OCI-LY1 (cell line): Measurements from ENCODE around the gene STAM2.
"Not testable (repeated sequence)": the region's sequence is repeated elsewhere in the genome, so short reads cannot be mapped to it uniquely, and the experiment has no call there.

Experiments
- CTCF ChIP-seq: fragments of 200-600 bp; sonication (generic), shearing (Covaris generic); IDR thresholded peaks from 2 replicates; pipeline ENCODE4 v1.5.1; 2017; ENCODE audit warnings: mild to moderate bottlenecking, antibody characterized with exemption, low read length, moderate library complexity, mixed read lengths
- EZH2 ChIP-seq: fragments of 200-600 bp; sonication (generic), shearing (Covaris generic); IDR thresholded peaks from 2 replicates; pipeline ENCODE4 v1.8.0; 2017; ENCODE audit warnings: borderline replicate concordance, mixed run types, mild to moderate bottlenecking, antibody characterized with exemption, low read length, moderate library complexity, mixed read lengths

GRCh38 chr2:152107140-152107539 lies 68.4 kb downstream of the STAM2 start:
- not testable (repeated sequence) for TF ChIP-seq CTCF, EZH2
